ENCODE results near the gene FKBP1C.
"Not testable (repeated sequence)": the region's sequence is repeated elsewhere in the genome, so short reads cannot be mapped to it uniquely, and the experiment has no call there.

DNA sequence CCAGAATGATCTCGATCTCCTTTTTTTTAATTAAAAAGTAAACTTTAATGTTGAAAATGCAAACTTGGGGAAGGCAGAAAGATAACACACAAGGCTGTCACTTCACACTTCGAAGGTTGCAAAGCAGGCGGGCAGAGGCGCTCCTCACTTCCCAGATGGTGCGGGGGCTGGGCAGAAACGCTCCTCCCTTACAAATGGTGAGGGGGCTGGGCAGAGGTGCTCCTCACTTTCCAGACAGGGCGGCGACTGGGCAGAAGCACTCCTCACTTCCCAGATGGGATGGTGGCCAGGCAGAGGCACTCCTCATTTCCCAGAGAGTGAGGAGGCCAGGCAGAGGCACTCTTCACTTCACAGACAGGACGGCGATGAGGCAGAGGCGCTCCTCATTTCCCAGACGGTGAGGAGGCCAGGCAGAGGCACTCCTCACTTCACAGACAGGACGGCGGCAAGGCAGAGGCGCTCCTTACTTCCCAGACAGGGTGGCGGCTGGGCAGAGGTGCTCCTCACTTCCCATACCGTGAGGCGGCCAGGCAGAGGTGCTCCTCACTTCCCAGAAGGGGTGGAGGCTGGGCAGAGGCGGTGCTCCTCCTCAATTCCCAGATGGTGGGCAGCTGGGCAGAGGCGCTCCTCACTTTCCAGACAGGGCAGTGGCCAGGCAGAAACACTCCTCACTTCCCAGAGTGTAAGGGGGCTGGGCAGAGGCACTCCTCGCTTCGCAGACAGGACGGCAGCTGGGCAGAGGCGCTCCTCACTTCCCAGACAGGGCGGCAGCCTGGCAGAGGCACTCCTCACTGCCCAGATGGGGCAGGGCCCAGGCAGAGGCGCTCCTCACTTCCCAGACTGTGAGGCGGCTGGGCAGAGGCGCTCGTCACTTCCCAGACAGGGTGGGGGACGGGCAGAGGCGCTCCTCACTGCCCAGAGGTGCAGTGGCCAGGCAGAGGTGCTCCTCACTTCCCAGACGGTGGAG is 16.9 kb downstream of the FKBP1C start:
- TF ChIP-seq, protein P1, sequence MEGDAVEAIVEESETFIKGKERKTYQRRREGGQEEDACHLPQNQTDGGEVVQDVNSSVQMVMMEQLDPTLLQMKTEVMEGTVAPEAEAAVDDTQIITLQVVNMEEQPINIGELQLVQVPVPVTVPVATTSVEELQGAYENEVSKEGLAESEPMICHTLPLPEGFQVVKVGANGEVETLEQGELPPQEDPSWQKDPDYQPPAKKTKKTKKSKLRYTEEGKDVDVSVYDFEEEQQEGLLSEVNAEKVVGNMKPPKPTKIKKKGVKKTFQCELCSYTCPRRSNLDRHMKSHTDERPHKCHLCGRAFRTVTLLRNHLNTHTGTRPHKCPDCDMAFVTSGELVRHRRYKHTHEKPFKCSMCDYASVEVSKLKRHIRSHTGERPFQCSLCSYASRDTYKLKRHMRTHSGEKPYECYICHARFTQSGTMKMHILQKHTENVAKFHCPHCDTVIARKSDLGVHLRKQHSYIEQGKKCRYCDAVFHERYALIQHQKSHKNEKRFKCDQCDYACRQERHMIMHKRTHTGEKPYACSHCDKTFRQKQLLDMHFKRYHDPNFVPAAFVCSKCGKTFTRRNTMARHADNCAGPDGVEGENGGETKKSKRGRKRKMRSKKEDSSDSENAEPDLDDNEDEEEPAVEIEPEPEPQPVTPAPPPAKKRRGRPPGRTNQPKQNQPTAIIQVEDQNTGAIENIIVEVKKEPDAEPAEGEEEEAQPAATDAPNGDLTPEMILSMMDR (IDR thresholded peaks at IDR 0.05 in 2 of 3, conservative IDR thresholded peaks at IDR 0.05 in 1 of 3; ENCODE audit: control insufficient read depth in 2 of 3, extremely low read depth in 1 of 3, insufficient read depth in 1 of 3, low read depth in 3 of 3, low read length in 3 of 3) = not testable (repeated sequence)
- TF ChIP-seq, protein P2, sequence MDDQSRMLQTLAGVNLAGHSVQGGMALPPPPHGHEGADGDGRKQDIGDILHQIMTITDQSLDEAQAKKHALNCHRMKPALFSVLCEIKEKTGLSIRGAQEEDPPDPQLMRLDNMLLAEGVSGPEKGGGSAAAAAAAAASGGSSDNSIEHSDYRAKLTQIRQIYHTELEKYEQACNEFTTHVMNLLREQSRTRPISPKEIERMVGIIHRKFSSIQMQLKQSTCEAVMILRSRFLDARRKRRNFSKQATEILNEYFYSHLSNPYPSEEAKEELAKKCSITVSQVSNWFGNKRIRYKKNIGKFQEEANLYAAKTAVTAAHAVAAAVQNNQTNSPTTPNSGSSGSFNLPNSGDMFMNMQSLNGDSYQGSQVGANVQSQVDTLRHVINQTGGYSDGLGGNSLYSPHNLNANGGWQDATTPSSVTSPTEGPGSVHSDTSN (IDR thresholded peaks at IDR 0.05; ENCODE audit: insufficient replicate concordance, low read depth, low read length) = not testable (repeated sequence)
- TF ChIP-seq CHD2 (IDR thresholded peaks at IDR 0.05; ENCODE audit: borderline replicate concordance, low read depth, low read length); RFX5 (IDR thresholded peaks at IDR 0.05; ENCODE audit: low read depth, low read length); ZBED1 (IDR thresholded peaks at IDR 0.05; ENCODE audit: borderline replicate concordance); CREM (IDR thresholded peaks at IDR 0.05; ENCODE audit: low read depth); POLR2A (IDR thresholded peaks at IDR 0.05; ENCODE audit: low read depth, low read length); EZH2 (IDR thresholded peaks at IDR 0.05; ENCODE audit: borderline replicate concordance, control insufficient read depth, low read depth, low read length): not testable (repeated sequence)
- TF ChIP-seq, protein P3, sequence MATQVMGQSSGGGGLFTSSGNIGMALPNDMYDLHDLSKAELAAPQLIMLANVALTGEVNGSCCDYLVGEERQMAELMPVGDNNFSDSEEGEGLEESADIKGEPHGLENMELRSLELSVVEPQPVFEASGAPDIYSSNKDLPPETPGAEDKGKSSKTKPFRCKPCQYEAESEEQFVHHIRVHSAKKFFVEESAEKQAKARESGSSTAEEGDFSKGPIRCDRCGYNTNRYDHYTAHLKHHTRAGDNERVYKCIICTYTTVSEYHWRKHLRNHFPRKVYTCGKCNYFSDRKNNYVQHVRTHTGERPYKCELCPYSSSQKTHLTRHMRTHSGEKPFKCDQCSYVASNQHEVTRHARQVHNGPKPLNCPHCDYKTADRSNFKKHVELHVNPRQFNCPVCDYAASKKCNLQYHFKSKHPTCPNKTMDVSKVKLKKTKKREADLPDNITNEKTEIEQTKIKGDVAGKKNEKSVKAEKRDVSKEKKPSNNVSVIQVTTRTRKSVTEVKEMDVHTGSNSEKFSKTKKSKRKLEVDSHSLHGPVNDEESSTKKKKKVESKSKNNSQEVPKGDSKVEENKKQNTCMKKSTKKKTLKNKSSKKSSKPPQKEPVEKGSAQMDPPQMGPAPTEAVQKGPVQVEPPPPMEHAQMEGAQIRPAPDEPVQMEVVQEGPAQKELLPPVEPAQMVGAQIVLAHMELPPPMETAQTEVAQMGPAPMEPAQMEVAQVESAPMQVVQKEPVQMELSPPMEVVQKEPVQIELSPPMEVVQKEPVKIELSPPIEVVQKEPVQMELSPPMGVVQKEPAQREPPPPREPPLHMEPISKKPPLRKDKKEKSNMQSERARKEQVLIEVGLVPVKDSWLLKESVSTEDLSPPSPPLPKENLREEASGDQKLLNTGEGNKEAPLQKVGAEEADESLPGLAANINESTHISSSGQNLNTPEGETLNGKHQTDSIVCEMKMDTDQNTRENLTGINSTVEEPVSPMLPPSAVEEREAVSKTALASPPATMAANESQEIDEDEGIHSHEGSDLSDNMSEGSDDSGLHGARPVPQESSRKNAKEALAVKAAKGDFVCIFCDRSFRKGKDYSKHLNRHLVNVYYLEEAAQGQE (IDR thresholded peaks at IDR 0.05; ENCODE audit: low read depth, low read length) = not testable (repeated sequence)
- TF ChIP-seq, protein P4, sequence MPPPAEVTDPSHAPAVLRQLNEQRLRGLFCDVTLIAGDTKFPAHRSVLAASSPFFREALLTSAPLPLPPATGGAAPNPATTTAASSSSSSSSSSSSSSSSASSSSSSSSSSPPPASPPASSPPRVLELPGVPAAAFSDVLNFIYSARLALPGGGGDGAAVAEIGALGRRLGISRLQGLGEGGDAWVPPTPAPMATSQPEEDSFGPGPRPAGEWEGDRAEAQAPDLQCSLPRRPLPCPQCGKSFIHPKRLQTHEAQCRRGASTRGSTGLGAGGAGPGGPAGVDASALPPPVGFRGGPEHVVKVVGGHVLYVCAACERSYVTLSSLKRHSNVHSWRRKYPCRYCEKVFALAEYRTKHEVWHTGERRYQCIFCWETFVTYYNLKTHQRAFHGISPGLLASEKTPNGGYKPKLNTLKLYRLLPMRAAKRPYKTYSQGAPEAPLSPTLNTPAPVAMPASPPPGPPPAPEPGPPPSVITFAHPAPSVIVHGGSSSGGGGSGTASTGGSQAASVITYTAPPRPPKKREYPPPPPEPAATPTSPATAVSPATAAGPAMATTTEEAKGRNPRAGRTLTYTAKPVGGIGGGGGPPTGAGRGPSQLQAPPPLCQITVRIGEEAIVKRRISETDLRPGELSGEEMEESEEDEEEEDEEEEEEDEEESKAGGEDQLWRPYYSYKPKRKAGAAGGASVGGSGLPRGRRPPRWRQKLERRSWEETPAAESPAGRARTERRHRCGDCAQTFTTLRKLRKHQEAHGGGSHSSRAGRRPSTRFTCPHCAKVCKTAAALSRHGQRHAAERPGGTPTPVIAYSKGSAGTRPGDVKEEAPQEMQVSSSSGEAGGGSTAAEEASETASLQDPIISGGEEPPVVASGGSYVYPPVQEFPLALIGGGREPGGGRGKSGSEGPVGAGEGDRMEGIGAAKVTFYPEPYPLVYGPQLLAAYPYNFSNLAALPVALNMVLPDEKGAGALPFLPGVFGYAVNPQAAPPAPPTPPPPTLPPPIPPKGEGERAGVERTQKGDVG (CRISPR knock-in tag; IDR thresholded peaks at IDR 0.05) = not testable (repeated sequence)

Data from GM12878 (cell line).